Adrenal gland (tissue), 5 donors: ENCODE measurements around the gene TXLNA.

Experiments
- POLR2A ChIP-seq, 2 donors: fragments of 450-650 bp; IDR thresholded peaks; one replicate each; pipeline ENCODE4 v1.6.1; 2017; ENCODE audit warnings: antibody characterized with exemption in 2 of 2, mild to moderate bottlenecking in 2 of 2, moderate library complexity in 1 of 2
- TF ChIP-seq, protein P1 (sequence below), 6 experiments: fragments of 450-650 bp in 4 of 6; fragments of 200-600 bp in 2 of 6; sonication (generic) in 1 of 6; IDR thresholded peaks; 1 replicate in 5 of 6; 2 replicates in 1 of 6; pipeline versions ENCODE4 v1.5.1 to v1.8.0; 2016 to 2021; ENCODE audit warnings: antibody characterized with exemption in 6 of 6, mild to moderate bottlenecking in 2 of 6, moderate library complexity in 1 of 6
- donor health status: DM: no; HTN: no; CAD: no.

- TF ChIP-seq, protein P1, sequence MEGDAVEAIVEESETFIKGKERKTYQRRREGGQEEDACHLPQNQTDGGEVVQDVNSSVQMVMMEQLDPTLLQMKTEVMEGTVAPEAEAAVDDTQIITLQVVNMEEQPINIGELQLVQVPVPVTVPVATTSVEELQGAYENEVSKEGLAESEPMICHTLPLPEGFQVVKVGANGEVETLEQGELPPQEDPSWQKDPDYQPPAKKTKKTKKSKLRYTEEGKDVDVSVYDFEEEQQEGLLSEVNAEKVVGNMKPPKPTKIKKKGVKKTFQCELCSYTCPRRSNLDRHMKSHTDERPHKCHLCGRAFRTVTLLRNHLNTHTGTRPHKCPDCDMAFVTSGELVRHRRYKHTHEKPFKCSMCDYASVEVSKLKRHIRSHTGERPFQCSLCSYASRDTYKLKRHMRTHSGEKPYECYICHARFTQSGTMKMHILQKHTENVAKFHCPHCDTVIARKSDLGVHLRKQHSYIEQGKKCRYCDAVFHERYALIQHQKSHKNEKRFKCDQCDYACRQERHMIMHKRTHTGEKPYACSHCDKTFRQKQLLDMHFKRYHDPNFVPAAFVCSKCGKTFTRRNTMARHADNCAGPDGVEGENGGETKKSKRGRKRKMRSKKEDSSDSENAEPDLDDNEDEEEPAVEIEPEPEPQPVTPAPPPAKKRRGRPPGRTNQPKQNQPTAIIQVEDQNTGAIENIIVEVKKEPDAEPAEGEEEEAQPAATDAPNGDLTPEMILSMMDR (IDR thresholded peaks at IDR 0.05): no peak
- no peak for TF ChIP-seq POLR2A (IDR thresholded peaks at IDR 0.05)
These were observed 39.5 kb downstream of the TXLNA start for GRCh38 chr1:32219022-32219421.
